GM15510 (cell line): Measurements from ENCODE around the gene ADARB2.

Source experiments
- POLR2A ChIP-seq: IDR thresholded peaks from 3 replicates; pipeline ENCODE4 v1.6.1; 2011; ENCODE audit warnings: borderline replicate concordance; ENCODE audit not compliant: insufficient read length; ENCODE audit errors: extremely low read depth

The ADARB2 gene

GRCh38 chr10:1489801-1490200 is 247.5 kb downstream of the ADARB2 start:
- TF ChIP-seq POLR2A = no peak

- no peak for TF ChIP-seq POLR2A
Observed at GRCh38 chr10:1488970-1489548, 248.3 kb downstream of the ADARB2 start.

GRCh38 chr10:1486841-1487687 is 250.3 kb downstream of the ADARB2 start:
- TF ChIP-seq POLR2A = no peak

- TF ChIP-seq POLR2A = no peak
Observed at GRCh38 chr10:1485357-1485756, 252.0 kb downstream of the ADARB2 start.

- no peak for TF ChIP-seq POLR2A
Observed at GRCh38 chr10:1483826-1484225, 253.5 kb downstream of the ADARB2 start.

GRCh38 chr10:1483246-1483645 is 254.1 kb downstream of the ADARB2 start:
- TF ChIP-seq POLR2A = no peak

- no peak for TF ChIP-seq POLR2A
Observed at GRCh38 chr10:1477578-1477977, 259.7 kb downstream of the ADARB2 start.

- TF ChIP-seq POLR2A = no peak
Observed at GRCh38 chr10:1476455-1476803, 260.9 kb downstream of the ADARB2 start.

GRCh38 chr10:1475771-1476454 is 261.4 kb downstream of the ADARB2 start:
- TF ChIP-seq POLR2A = no peak

- TF ChIP-seq POLR2A = no peak
Observed at GRCh38 chr10:1475098-1475591, 262.2 kb downstream of the ADARB2 start.

GRCh38 chr10:1474376-1475097 is 262.8 kb downstream of the ADARB2 start:
- no peak for TF ChIP-seq POLR2A

- no peak for TF ChIP-seq POLR2A
Observed at GRCh38 chr10:1473874-1474273, 263.5 kb downstream of the ADARB2 start.

GRCh38 chr10:1472178-1472958 is 265.0 kb downstream of the ADARB2 start:
- no peak for TF ChIP-seq POLR2A

GRCh38 chr10:1468811-1469210 is 268.5 kb downstream of the ADARB2 start:
- TF ChIP-seq POLR2A = no peak
